Measurements from ENCODE around the gene PEX14. TPM values are rescaled to one million over a fixed set of nuclear protein-coding genes. Genes with fewer than 3 reads are reported as not detected.

The PEX14 gene
- total RNA-seq, 1 donor from 2014 or later, result 31.4 TPM

GRCh38 chr1:10537082-10537766 lies 62.5 kb downstream of the PEX14 start:
- Mint-ChIP-seq H3K9me3 (no peaks in the 10 kb centered on the region), H3K4me3 (no peak overlapping the region), H3K27me3 (ENCODE audit: low read depth) (no peaks in the 10 kb centered on the region), H3K27ac (no peak overlapping the region), H3K4me1 (peaks cover 45% of the 10 kb centered on the region), H3K36me3 (peaks cover 19% of the 10 kb centered on the region)
- DNase-seq (ENCODE audit: low spot score in 2 of 2, unreplicated experiment in 2 of 2), result no peak
- no peak for TF ChIP-seq CTCF (IDR thresholded peaks at IDR 0.05; ENCODE audit: unreplicated experiment)

GRCh38 chr1:10538646-10539355 lies 64.1 kb downstream of the PEX14 start:
- no peak for TF ChIP-seq CTCF (IDR thresholded peaks at IDR 0.05; ENCODE audit: unreplicated experiment)
- Mint-ChIP-seq H3K4me3 (no peak overlapping the region), H3K4me1 (peaks cover 42% of the 10 kb centered on the region)

GRCh38 chr1:10539411-10540043 lies 64.8 kb downstream of the PEX14 start:
- Mint-ChIP-seq H3K27ac (no peak overlapping the region), H3K27me3 (ENCODE audit: low read depth) (no peaks in the 10 kb centered on the region), H3K4me3 (no peak overlapping the region), H3K9me3 (no peaks in the 10 kb centered on the region), H3K4me1 (peaks cover 38% of the 10 kb centered on the region), H3K36me3 (peaks cover 31% of the 10 kb centered on the region)
- no peak for DNase-seq (ENCODE audit: low spot score in 2 of 2, unreplicated experiment in 2 of 2)
- TF ChIP-seq CTCF (IDR thresholded peaks at IDR 0.05; ENCODE audit: unreplicated experiment), result no peak

More at GRCh38 chr1:10538646-10539355, 64.1 kb downstream of the PEX14 start:
- peaks cover 28% of the 10 kb centered on the region for H3K36me3 Mint-ChIP-seq
- DNase-seq (ENCODE audit: low spot score in 2 of 2, unreplicated experiment in 2 of 2), result no peak
- H3K27ac Mint-ChIP-seq, result no peak overlapping the region
- no peaks in the 10 kb centered on the region for H3K9me3 Mint-ChIP-seq
- no peaks in the 10 kb centered on the region for H3K27me3 Mint-ChIP-seq (ENCODE audit: low read depth)

GRCh38 chr1:10540277-10541005 lies 65.7 kb downstream of the PEX14 start:
- Mint-ChIP-seq H3K36me3 (peaks cover 31% of the 10 kb centered on the region), H3K9me3 (no peaks in the 10 kb centered on the region), H3K4me3 (no peak overlapping the region), H3K27ac (no peak overlapping the region), H3K27me3 (ENCODE audit: low read depth) (no peaks in the 10 kb centered on the region), H3K4me1 (peaks cover 32% of the 10 kb centered on the region)
- TF ChIP-seq CTCF (IDR thresholded peaks at IDR 0.05; ENCODE audit: unreplicated experiment), result no peak
- no peak for DNase-seq (ENCODE audit: low spot score in 2 of 2, unreplicated experiment in 2 of 2)

GRCh38 chr1:10541286-10541685 lies 66.5 kb downstream of the PEX14 start:
- DNase-seq (ENCODE audit: low spot score in 2 of 2, unreplicated experiment in 2 of 2), result no peak
- no peaks in the 10 kb centered on the region for H3K9me3 Mint-ChIP-seq

More at GRCh38 chr1:10541286-10541685, 66.5 kb downstream of the PEX14 start:
- H3K4me3 Mint-ChIP-seq, result no peak overlapping the region
- no peak overlapping the region for H3K27ac Mint-ChIP-seq
- H3K4me1 Mint-ChIP-seq, result peaks cover 32% of the 10 kb centered on the region
- TF ChIP-seq CTCF (IDR thresholded peaks at IDR 0.05; ENCODE audit: unreplicated experiment), result no peak
- peaks cover 29% of the 10 kb centered on the region for H3K36me3 Mint-ChIP-seq
- no peaks in the 10 kb centered on the region for H3K27me3 Mint-ChIP-seq (ENCODE audit: low read depth)

Data from mesothelial cell of epicardium (in vitro differentiated cells).